Colon (tissue), 2 donors: ENCODE results near the gene SLC35F2.
"Not testable (repeated sequence)": the region's sequence is repeated elsewhere in the genome, so short reads cannot be mapped to it uniquely, and the experiment has no call there.

Experiments
- FAIRE-seq: peaks from 2 replicates; lab custom pipeline; 2012; peaks lifted over from hg19 to GRCh38; lab: Jason Lieb, UNC
- donor health status: control.
- donor health status: control.

Gene SLC35F2

GRCh38 chr11:107842412-107843100 lies 16.0 kb downstream of the SLC35F2 start:
- no peak for FAIRE-seq

- no peak for FAIRE-seq
Observed at GRCh38 chr11:107840129-107840484, 18.5 kb downstream of the SLC35F2 start.

- no peak for FAIRE-seq
Observed at GRCh38 chr11:107836851-107837250, 21.7 kb downstream of the SLC35F2 start.

GRCh38 chr11:107834995-107835394 lies 23.6 kb downstream of the SLC35F2 start:
- no peak for FAIRE-seq

DNA sequence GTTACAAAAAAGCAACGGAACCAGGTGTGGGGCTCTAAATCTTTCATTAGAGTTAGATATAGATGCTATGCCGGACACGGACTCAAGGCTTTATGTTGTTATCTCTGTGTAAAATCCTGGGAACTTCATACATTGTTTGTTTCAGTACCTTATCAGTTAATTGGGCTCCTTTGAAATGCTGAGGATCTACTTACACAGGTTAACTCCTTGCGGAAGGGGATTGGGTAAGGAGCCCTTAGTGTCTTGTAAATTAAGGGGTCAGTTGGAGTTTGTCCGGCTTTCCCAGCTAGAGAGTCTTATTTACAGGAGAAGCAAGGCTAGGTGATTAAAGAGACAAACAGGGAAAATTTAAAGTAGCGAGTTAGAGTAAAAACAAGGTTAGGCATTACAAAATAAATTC lies 24.7 kb downstream of the SLC35F2 start:
- not testable (repeated sequence) for FAIRE-seq

DNA sequence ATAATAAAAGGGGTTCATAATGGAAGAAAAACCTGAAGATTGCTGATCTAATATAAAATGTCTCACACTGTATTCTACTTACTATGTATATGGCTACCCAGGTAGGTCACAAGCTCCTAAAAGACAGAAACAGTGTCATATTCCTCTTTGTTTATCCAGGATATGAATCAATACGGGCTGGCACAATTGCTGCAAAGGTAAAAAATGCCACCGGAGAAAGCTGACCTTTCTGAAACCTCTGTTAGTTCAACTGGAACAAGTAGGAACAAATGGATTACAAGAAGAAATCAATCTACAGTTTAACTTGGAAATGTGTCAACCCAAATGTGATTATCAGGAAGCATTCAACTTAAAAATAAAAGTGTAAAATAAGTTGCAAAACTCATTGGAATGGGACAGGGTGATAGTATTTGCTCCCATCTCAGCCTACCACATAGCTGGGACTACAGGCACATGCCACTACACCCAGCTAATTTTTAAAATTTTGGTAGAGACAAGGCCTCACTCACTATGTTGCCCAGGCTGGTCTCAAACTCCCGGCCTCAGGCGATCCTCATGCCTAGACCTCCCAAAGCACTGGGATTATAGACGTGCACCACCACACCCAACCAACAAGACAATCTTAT lies 27.6 kb downstream of the SLC35F2 start:
- no peak for FAIRE-seq

DNA sequence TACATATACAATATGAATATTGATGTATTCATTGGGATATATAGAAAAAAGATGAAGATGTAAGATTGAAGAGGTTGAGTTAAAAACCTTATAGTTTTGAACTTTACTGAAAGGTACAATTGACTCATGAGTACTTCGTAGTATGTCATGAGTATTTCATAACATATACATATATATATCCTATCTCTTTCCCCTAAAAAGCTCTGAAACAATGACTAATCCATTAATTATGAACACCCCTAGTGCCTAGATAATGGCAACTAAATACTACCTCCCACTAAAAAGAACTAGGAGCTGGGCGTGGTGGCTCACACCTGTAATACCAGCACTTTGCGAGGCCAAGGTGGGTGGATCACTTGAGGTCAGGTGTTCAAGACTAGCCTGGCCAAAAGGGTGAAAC lies 31.5 kb downstream of the SLC35F2 start:
- FAIRE-seq = no peak

DNA sequence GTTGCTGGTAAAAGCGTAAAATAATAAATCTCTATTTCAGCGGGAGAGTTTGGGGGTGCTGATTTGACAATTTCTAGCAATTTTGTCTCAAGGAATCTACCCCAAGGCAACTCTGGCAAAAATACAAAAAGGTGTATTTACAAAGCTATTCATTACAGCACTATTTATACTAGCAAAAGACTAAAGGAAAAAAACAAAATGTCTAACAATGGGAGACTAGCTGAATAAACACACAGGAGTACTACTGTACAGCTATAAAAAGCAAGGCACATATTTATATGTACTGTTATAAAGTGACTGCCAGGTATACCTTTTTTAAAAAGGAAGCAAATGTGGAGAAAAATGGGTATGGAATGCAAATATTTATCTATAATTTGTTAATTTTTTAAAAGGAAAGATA lies 32.7 kb downstream of the SLC35F2 start:
- FAIRE-seq = no peak

DNA sequence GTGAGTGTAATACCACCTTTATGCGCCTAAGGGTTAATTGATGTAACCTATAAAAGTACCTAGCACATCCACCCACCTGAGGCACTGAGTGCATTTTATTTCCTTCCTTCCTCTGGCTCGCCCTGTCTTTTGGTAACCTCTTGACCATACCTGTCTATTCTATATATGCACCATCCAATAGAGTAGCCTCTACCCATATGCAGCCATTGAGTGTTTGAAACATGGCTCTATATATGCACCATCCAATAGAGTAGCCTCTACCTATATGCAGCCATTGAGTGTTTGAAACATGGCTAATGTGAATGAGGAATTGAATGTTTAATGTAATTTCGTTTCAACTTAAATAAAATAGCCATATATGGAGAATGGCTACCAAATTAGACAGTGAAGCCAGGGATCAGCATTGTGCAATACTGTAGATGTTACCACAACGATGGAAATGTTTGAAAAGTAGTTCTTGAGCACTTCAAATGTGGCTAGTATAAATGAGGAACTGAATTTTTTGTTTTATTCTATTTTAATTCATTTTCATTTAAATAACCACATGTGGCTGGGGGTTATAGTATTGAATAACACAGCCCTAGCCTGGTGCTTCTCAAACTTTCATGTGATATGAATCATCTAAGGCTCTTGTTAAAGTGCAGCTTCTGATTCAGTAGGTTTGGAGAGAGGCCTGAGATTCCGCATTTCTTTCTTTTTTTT lies 33.8 kb downstream of the SLC35F2 start:
- no peak for FAIRE-seq

DNA sequence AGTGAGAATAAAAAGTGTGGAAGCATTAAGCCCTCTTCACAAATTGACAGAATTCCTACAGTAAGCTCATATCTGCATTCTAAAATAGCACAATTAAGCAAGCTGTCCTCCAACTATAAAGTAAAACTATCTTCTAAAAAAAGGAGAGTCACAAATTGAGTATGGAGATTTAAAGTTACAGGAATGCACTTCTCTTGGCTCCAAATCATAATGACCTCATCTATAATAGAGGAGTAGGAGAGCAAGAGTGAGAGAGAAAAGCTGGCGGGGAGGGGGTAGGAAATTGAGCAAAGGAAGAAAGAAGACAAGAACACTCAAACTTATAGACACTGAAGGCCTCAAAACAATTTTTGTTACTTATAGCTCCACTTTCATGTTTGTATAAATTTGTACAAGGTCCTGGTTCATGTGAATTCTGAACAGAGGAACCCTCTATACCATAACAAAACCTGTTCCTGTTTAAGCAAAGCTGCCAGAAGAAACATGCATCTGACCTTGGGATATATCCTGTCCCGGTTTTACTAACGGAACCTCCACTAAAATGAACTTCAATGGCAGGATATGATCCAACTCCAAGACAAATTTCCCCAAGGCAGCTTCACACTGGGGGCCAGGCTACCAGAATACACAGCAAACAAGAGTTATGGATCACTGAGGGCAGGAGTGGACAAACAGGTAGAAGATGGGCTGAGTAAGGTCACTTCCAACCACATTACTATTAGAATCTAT lies 37.2 kb downstream of the SLC35F2 start:
- FAIRE-seq = no peak

DNA sequence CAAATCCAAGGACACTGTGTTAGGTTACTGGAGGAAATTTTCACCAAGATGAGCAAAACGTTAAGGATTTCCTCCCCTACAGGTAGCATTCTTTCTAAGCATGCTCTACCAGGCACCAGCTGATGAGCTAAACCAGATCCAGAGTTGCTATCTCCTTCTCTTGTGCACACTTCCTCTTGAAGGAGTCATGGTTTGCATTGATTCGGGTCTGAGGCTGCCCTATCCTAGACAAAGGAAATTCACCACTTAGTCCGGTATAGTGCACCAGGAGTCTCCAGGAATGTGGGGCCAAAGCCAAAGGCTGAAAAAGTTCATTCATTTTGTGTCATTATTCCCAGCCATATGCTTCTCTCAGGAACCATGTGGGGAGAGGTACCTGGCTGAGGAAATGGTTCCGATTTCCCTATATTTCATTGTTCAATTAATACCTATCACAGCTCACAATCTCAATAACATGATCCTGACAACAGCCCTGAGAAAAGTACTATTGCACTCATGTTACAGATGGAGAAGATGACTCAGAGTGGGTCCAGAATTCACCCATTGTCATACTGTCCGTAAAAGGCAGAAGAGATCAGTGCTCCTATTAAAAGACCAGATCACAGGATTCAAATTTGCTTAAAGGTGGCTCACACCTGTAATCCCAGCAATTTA lies 39.1 kb downstream of the SLC35F2 start:
- FAIRE-seq = no peak

GRCh38 chr11:107818491-107818890 lies 40.1 kb downstream of the SLC35F2 start:
- FAIRE-seq = no peak

DNA sequence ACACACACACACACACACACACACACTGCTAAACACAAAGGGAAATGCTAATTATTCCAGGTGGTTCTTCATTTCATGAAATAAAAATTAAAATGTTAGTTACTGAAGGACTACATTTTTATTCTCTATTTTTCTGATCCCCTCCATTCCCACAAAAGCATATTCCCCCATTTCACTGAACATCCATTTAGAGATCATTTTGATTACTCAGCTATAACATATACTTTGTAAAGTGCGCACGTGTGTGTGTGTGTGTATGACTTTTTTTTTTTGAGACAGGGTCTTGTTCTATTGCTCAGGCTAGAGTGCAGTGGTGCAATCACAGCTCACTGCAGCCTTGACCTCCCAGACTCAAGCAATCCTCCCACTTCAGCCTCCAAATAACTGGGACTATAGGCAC lies 42.6 kb downstream of the SLC35F2 start:
- no peak for FAIRE-seq

DNA sequence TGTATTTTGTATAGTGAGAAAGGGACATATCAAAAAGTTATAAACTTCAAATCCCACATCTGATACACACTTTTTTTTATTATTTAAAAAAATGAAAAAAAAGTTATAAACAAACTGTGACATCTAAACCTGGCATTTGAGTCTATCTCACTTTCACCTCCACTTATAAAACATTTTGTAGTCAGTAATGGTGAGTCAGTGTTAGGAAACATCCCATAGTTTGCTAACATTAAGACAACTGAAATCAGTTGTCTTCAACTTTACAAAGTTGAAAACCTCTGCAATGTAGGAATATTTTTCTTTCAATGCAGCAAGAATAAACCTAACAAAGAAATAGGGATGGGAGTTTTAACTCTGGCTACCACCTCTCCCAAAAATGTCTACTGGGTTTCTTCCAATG lies 47.7 kb downstream of the SLC35F2 start:
- no peak for FAIRE-seq

- FAIRE-seq = no peak
Observed at GRCh38 chr11:107808521-107808920, 50.1 kb downstream of the SLC35F2 start.

DNA sequence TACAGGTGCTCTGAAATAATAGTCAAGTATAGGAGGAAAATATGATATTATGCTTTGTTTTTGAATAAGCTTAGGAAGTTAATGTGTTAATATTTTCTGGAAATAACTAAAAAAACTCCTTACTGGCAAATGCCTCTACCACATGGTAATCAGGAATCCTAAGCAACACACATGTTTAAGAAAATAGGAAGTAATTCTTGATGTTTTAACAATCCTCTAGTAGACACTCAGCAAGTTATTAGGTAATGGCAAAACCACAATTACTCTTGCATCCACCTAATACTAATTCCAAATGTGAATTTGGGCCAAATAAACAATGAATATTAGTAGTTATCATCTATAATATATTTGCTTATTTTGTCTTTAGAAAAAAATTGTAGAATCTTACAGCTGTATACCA lies 53.6 kb downstream of the SLC35F2 start:
- no peak for FAIRE-seq

DNA sequence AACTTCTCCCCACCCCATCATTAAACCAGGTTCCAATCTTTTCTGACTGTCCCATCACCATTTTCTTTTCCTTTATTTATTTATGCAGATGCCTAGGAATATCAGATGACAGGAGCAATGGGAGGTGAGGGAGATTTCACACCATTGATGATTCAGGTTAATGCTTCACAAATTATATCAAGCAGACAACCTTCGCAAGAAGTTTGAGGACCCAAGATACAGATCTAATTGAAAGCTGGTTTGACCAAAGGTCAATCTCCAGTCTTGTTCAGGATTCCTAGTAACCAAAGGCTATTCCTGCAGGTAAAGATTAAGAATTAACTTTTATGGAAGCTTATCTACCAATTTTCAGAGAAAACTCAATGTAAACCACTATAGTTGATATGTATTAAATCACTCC lies 54.4 kb downstream of the SLC35F2 start:
- no peak for FAIRE-seq

- no peak for FAIRE-seq
Observed at GRCh38 chr11:107801641-107802040, 56.9 kb downstream of the SLC35F2 start.

DNA sequence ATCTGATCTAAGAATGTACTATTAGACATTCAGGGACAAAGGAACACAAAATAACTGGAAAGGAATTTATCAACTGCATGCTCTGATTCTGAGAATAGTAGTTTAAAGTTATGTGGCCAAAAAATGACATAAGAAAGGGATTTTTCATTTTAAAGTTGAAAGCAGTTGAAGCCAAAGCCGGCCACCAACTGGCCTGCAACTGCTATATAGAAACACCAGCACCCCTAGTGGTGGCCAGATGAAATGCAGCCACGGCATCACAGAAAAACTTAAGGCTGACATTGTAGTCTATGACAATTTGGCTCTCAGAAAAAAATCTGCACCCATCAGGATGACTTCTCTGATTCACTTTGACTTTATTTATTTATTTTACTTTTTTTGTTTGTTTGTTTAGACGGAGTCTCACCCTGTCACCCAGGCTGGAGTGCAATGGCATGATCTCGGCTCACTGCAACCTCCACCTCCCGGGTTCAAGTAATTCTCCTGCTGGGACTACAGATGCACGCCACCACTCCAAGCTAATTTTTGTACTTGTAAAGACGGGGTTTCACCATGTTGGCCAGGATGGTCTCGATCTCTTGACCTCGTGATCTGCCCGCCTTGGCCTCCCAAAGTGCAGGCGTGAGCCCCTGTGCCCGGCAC lies 59.2 kb downstream of the SLC35F2 start:
- FAIRE-seq = no peak

DNA sequence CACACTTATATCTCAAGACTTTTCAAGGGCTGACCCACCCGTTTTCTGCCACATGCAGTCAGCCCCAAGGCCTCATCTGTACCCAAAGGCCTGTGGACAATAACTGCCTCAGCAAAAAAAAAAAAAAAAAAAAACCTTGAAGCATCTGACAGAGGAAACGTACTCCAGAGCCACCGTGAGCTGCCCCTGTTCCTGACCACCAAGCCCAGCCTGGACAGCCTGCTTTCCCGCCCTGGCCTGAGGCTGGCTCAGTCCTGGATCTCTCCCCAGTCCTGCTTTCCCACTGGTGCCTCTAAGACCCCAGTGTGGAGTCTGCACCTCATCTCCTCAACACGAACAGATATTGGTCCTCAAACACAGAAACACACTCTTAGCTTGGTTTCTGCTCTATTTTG lies 66.5 kb downstream of the SLC35F2 start:
- no peak for FAIRE-seq

- no peak for FAIRE-seq
Observed at GRCh38 chr11:107791343-107792048, 67.1 kb downstream of the SLC35F2 start.
